Cardiac fibroblast (primary cell): Measurements from ENCODE around the gene ADAM12.

Source experiments
- DNase-seq, 2 donors: peaks; one replicate each; pipeline versions ENCODE4 v3.0.0 to v3.0.0-alpha.2; 2010; ENCODE audit warnings: low read depth in 2 of 2
- H3K4me3 ChIP-seq, 2 donors: replicated peaks in 1 of 2; 1 replicate in 1 of 2; 2 replicates in 1 of 2; pipeline ENCODE4 v1.5.1; 2011; ENCODE audit warnings: low read depth in 2 of 2, low read length in 2 of 2, mild to moderate bottlenecking in 2 of 2, moderate library complexity in 1 of 2
- CTCF ChIP-seq: IDR thresholded peaks from one replicate; pipeline ENCODE4 v1.5.1; 2011; ENCODE audit warnings: low read depth, mild to moderate bottlenecking, low read length, inconsistent platforms

The ADAM12 gene

GRCh38 chr10:126277181-126277580, 111.1 kb downstream of the ADAM12 start:
- no peak overlapping the region for H3K4me3 ChIP-seq
- no peak for DNase-seq
- TF ChIP-seq CTCF, result no peak

GRCh38 chr10:126272526-126272925, 115.8 kb downstream of the ADAM12 start:
- H3K4me3 ChIP-seq, result no peak overlapping the region
- no peak for TF ChIP-seq CTCF
- no peak for DNase-seq

- peak; percentile 56 to 67 for DNase-seq
- H3K4me3 ChIP-seq, result no peak overlapping the region
- no peak for TF ChIP-seq CTCF
Measured at GRCh38 chr10:126270111-126270510, 118.2 kb downstream of the ADAM12 start.

- H3K4me3 ChIP-seq, result no peak overlapping the region
- no peak for TF ChIP-seq CTCF
- DNase-seq, result peak; percentile 7 to 67
Measured at GRCh38 chr10:126268013-126268920, 120.0 kb downstream of the ADAM12 start.

GRCh38 chr10:126264102-126265018, 123.9 kb downstream of the ADAM12 start:
- no peak for TF ChIP-seq CTCF
- H3K4me3 ChIP-seq, result no peak overlapping the region
- no peak for DNase-seq

GRCh38 chr10:126263006-126263676, 125.1 kb downstream of the ADAM12 start:
- H3K4me3 ChIP-seq, result no peak overlapping the region
- DNase-seq, result no peak
- no peak for TF ChIP-seq CTCF
